AG04449 (cell line): Measurements from ENCODE around the gene ATG16L2.

Source experiments
- CTCF ChIA-PET: fragments of 350-600 bp; formaldehyde crosslinking; extraction: SDS; loops from one replicate; lab custom pipeline; 2021; ENCODE audit warnings: antibody characterized with exemption; lab: Yijun Ruan, JAX
- POLR2A ChIA-PET: fragments of 400-600, 350-600 bp; formaldehyde crosslinking; extraction: SDS; loops from one replicate; lab custom pipeline; 2020; ENCODE audit warnings: antibody characterized with exemption, inconsistent platforms; lab: Yijun Ruan, JAX
- DNase-seq: peaks from one replicate; pipeline ENCODE4 v3.0.0-alpha.2; 2010; ENCODE audit warnings: low read depth, low spot score
- H3K4me3 ChIP-seq: 2 replicates; pipeline ENCODE4 v1.5.1; 2011; ENCODE audit warnings: low read depth, mild to moderate bottlenecking, control low read depth, low read length
- CTCF ChIP-seq: IDR thresholded peaks from one replicate; pipeline ENCODE4 v1.5.1; 2011; ENCODE audit warnings: mild to moderate bottlenecking, moderate library complexity, low read length, control low read depth, inconsistent platforms; ENCODE audit not compliant: insufficient read depth; ENCODE audit errors: missing control alignments

Gene ATG16L2

GRCh38 chr11:72875736-72876135 lies 61.5 kb downstream of the ATG16L2 start:
- DNase-seq = no peak
- CTCF ChIA-PET = interaction anchor here (1.3 to 1.4 kb wide), 2 partner anchors 15 to 44 kb away, joined by 4 to 6 read pairs; no protein-coding TSS in a partner anchor
- POLR2A ChIA-PET = no interaction called here
- H3K4me3 ChIP-seq = no peak overlapping the region
- TF ChIP-seq CTCF = no peak

- ChIA-PET CTCF (interaction anchor here (1.4 kb wide), 1 partner anchor 44 kb away, joined by 4 read pairs; no protein-coding TSS in a partner anchor), POLR2A (no interaction called here)
- DNase-seq = no peak
- no peak overlapping the region for H3K4me3 ChIP-seq
- no peak for TF ChIP-seq CTCF
Measured at GRCh38 chr11:72876147-72876546, 61.9 kb downstream of the ATG16L2 start.
